Measurements from ENCODE around the gene FLNC. TPM values are rescaled to one million over a fixed set of nuclear protein-coding genes. Genes with fewer than 3 reads are reported as not detected.

FLNC gene
- total RNA-seq, 4 donors from 2014 or later: 4.2 to 23.1 (median 6.5) TPM

DNA sequence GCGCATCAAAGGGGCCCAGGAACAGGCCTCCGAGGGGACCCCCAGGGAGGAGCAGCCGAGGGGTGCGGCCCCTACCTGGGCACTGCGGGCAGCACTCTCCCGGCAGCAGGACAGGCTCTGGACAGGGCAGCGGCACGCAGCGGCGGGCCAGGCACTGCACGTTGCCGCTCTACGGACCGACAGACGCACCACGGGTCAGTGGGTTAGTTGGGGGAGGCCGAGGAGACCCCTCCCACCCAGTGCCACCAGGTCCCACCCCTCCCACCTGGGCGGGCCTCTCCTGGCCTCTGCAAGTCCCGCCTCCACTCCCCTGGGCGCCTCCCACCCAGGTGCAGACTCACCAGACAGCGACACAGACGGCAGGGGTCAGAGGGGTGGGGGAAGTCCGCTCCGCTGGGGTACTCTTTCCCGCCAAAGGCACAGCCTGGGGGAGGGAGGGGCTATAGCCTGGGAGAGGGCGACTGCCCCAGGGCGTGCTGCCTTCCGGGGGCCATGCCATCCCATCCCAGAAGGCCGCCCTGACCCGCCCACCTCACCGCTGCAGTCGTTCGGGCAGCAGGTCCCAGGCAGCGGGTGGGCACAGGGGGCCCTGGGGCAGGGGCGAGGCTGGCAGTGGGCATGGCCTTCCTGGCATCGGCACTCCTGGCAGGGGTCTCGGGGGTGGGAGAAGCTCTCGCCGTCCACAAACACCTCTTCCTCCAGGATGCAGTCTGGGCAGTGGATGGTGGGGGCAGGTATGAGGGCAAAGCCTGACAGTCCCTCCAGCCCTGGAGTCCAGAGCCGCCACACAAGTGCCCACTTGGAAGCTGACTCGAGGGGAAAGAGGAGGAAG, 61.1 kb downstream of the FLNC start:
- DNase-seq: peak in 2 of 3 donors; percentile 63 to 71

DNA sequence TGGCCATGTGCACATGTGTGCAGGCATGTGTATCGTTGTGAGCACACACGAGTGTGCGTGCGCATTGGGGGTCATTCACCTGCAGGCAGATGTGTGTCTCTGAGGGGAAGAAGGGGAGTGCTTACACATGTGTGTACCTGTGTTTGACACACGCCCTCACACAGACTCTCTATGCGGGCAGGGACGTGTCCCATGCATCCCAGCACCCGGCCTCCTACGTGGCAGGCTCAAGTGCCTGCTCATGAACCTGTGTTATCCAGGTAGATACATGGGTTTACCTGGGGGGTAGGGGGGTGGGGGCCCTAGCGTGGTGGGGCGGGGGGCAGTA, 61.7 kb downstream of the FLNC start:
- TF ChIP-seq POLR2A (IDR thresholded peaks at IDR 0.05): no peak
- TF ChIP-seq, protein P1, sequence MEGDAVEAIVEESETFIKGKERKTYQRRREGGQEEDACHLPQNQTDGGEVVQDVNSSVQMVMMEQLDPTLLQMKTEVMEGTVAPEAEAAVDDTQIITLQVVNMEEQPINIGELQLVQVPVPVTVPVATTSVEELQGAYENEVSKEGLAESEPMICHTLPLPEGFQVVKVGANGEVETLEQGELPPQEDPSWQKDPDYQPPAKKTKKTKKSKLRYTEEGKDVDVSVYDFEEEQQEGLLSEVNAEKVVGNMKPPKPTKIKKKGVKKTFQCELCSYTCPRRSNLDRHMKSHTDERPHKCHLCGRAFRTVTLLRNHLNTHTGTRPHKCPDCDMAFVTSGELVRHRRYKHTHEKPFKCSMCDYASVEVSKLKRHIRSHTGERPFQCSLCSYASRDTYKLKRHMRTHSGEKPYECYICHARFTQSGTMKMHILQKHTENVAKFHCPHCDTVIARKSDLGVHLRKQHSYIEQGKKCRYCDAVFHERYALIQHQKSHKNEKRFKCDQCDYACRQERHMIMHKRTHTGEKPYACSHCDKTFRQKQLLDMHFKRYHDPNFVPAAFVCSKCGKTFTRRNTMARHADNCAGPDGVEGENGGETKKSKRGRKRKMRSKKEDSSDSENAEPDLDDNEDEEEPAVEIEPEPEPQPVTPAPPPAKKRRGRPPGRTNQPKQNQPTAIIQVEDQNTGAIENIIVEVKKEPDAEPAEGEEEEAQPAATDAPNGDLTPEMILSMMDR (IDR thresholded peaks at IDR 0.05): no peak
- DNase-seq: no peak
- H3K9me3 ChIP-seq: no peaks in the 10 kb centered on the region
- H3K4me3 ChIP-seq: peak overlapping the region in 1 of 4 donors; percentile 60
- peaks cover 3 to 9% (median 5%) of the 10 kb centered on the region in 4 donors for H3K4me1 ChIP-seq
- peak overlapping the region in 1 of 4 donors; percentile 72 for H3K27ac ChIP-seq
- H3K27me3 ChIP-seq: peaks cover 0 to 13% of the 10 kb centered on the region in 2 donors
- H3K36me3 ChIP-seq: no peaks in the 10 kb centered on the region

More for the DNA sequence above, 61.1 kb downstream of the FLNC start:
- TF ChIP-seq, protein P1 (IDR thresholded peaks at IDR 0.05): peak in 1 of 6 experiments; percentile 19
- peak in 1 of 2 donors; percentile 14 for TF ChIP-seq POLR2A (IDR thresholded peaks at IDR 0.05)
- Histone ChIP-seq H3K4me3 (peak overlapping the region; percentile 25 to 60 (median 44)), H3K27ac (peak overlapping the region in 1 of 4 donors; percentile 81), H3K4me1 (peaks cover 3 to 9% (median 5%) of the 10 kb centered on the region in 4 donors), H3K36me3 (no peaks in the 10 kb centered on the region), H3K9me3 (no peaks in the 10 kb centered on the region), H3K27me3 (peaks cover 0 to 13% of the 10 kb centered on the region in 2 donors)

GRCh38 chr7:128892521-128893250, 62.5 kb downstream of the FLNC start:
- H3K9me3 ChIP-seq: no peaks in the 10 kb centered on the region
- H3K4me1 ChIP-seq: peaks cover 3 to 9% (median 5%) of the 10 kb centered on the region in 4 donors
- peak overlapping the region in 1 of 4 donors; percentile 72 for H3K27ac ChIP-seq
- TF ChIP-seq, protein P1 (IDR thresholded peaks at IDR 0.05): peak in 1 of 6 experiments; percentile 7
- no peak for TF ChIP-seq POLR2A (IDR thresholded peaks at IDR 0.05)
- peak overlapping the region in 1 of 4 donors; percentile 10 for H3K4me3 ChIP-seq
- DNase-seq: peak in 1 of 3 donors; percentile 57
- peaks cover 0 to 13% of the 10 kb centered on the region in 2 donors for H3K27me3 ChIP-seq
- H3K36me3 ChIP-seq: no peaks in the 10 kb centered on the region

DNA sequence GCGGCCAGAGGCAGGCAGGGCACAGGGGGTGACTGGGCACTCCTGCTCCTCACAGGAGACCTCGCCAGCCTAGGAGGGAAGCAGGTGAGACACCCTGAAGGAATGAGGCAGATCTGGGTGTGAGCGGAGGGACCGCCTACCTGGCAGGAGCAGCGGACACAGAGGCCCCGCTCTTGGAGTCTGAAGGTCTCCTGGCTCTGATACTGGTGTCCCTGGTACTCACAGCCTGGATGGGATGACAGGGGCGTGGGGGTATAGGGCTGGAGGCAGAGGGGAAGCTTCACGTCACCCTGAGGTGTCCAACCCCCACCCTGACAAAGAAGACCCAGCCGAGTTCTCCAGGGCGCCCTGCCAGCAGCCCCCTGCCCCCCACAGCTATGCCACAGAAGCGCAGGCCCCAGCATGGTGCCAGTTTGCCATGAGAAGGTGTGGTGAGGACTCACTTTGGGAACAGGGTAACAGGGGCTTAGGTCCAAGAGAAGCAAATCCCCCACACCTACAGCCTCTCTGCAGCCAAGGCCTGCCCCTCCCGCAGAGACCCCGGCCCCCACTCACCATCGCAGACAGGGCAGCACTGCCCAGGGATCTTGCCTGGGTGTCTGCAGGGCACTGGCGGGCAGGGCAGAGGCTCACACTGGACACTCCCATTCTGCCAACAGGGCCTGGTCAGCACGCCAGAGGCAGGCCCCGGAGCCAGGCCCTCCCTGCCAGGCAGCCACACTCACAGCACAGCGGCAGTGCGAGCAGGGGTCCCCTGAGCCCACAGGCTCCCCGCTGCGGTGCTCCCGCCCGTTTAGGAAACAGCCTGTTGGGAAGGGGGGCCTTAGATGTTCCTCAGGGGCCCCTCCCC, 63.3 kb downstream of the FLNC start:
- Histone ChIP-seq H3K36me3 (no peaks in the 10 kb centered on the region), H3K27ac (peak overlapping the region in 1 of 4 donors; percentile 72), H3K4me1 (peaks cover 3 to 9% (median 5%) of the 10 kb centered on the region in 4 donors), H3K9me3 (no peaks in the 10 kb centered on the region), H3K4me3 (no peak overlapping the region), H3K27me3 (peaks cover 0 to 13% of the 10 kb centered on the region in 2 donors)
- peak in 2 of 3 donors; percentile 75 to 86 for DNase-seq
- TF ChIP-seq POLR2A (IDR thresholded peaks at IDR 0.05): peak; percentile 51 to 82
- TF ChIP-seq, protein P1 (IDR thresholded peaks at IDR 0.05): no peak

DNA sequence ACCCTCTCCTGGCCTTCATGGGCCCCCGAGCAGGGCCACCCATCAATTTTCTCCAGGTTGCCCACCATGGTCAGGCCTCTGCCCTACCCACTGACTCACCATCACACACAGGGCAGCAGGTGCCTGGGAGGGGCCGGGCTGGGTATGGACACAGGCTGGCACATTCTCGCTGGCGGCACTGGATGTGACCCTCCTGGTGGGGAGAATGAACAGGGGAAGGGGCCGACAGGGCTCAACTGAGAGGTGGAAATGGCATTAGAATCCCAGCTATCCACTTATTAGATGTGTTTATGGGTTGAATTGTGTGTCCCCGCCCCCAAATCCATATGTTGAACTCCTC, 63.9 kb downstream of the FLNC start:
- no peak overlapping the region for H3K4me3 ChIP-seq
- H3K9me3 ChIP-seq: no peaks in the 10 kb centered on the region
- peaks cover 0 to 13% of the 10 kb centered on the region in 2 donors for H3K27me3 ChIP-seq
- H3K27ac ChIP-seq: no peak overlapping the region
- H3K36me3 ChIP-seq: no peaks in the 10 kb centered on the region
- no peak for DNase-seq
- TF ChIP-seq, protein P1 (IDR thresholded peaks at IDR 0.05): no peak
- no peak for TF ChIP-seq POLR2A (IDR thresholded peaks at IDR 0.05)
- H3K4me1 ChIP-seq: peaks cover 3 to 9% (median 5%) of the 10 kb centered on the region in 4 donors
